Measurements from ENCODE around the gene INTS11. TPM values are rescaled to one million over a fixed set of nuclear protein-coding genes. Genes with fewer than 3 reads are reported as not detected.

The INTS11 gene
- total and polyA plus RNA-seq, 2 experiments from 2014 or later, result 102 to 161 TPM

GRCh38 chr1:1310476-1311053 lies 13.9 kb downstream of the INTS11 start:
- Histone ChIP-seq H3K27ac (ENCODE audit: low read depth) (no peak overlapping the region), H3K4me2 (no peak overlapping the region), H3F3A (replicated peaks; ENCODE audit: low read depth) (peaks cover 19% of the 10 kb centered on the region), H3K36me3 (ENCODE audit: insufficient read depth) (peaks cover 8% of the 10 kb centered on the region; the same call in 1 of the 2 replicates), H3K4me1 (ENCODE audit: insufficient read depth) (peaks cover 4% of the 10 kb centered on the region; the same call in 1 of the 2 replicates), H3K27me3 (ENCODE audit: insufficient read depth) (no peaks in the 10 kb centered on the region), H3K9me2 (ENCODE audit: insufficient read depth) (no peaks in the 10 kb centered on the region), H2AFZ (no peak overlapping the region), H4K20me1 (replicated peaks; ENCODE audit: insufficient read depth) (peaks cover 6% of the 10 kb centered on the region; the same call in 1 of the 2 replicates), H3K79me2 (replicated peaks; ENCODE audit: insufficient read depth) (peaks cover 5% of the 10 kb centered on the region; the same call in 1 of the 2 replicates), H3K4me3 (no peak overlapping the region)
- no peak overlapping the region for H3K27ac Mint-ChIP-seq
- no peaks in the 10 kb centered on the region for H3K9me3 Mint-ChIP-seq
- peaks cover 23% of the 10 kb centered on the region for H3K27me3 Mint-ChIP-seq (ENCODE audit: insufficient read depth, low read depth, poor library complexity)
- DNase-seq (ENCODE audit: low spot score) (peak; percentile 4), ATAC-seq (no peak)
- H3K36me3 Mint-ChIP-seq (ENCODE audit: low read depth), result peaks cover 29% of the 10 kb centered on the region
- no peak for TF ChIP-seq REST (IDR thresholded peaks at IDR 0.05; ENCODE audit: unreplicated experiment)
- TF ChIP-seq ZNF114 (CRISPR knock-in tag; IDR thresholded peaks at IDR 0.05), result no peak
- TF ChIP-seq POLR2AphosphoS5 (IDR thresholded peaks at IDR 0.05; ENCODE audit: low read depth), result no peak
- no peak for TF ChIP-seq ZNF331 (CRISPR knock-in tag; IDR thresholded peaks at IDR 0.05; ENCODE audit: low read depth)
- TF ChIP-seq ZNF462 (CRISPR knock-in tag; IDR thresholded peaks at IDR 0.05), result no peak
- no peak for TF ChIP-seq NANOG (IDR thresholded peaks at IDR 0.05; ENCODE audit: borderline replicate concordance)
- TF ChIP-seq EZH2 (IDR thresholded peaks at IDR 0.05; ENCODE audit: low read depth, unreplicated experiment), result no peak
- peaks cover 20% of the 10 kb centered on the region; the same call in 2 of the 3 replicates for H3K4me1 Mint-ChIP-seq
- peak overlapping the region; percentile 43; the same call in 2 of the 3 replicates for H3K4me3 Mint-ChIP-seq

Data from GM23338 (cell line).